HEK293 (cell line): Measurements from ENCODE around the gene DHRS4L2.
A peak's percentile ranks its signal among the peaks of the same experiment; 100 is the strongest.

Source experiments
- EGR2 ChIP-seq: fragments of 450-650 bp; formaldehyde crosslinking; IDR thresholded peaks from 2 replicates; pipeline ENCODE4 v1.5.1; 2016; ENCODE audit warnings: low read depth, missing biosample characterization, missing genetic modification characterization
- FEZF1 ChIP-seq: fragments of 450-650 bp; formaldehyde crosslinking; IDR thresholded peaks from 2 replicates; pipeline ENCODE4 v1.5.1; 2016; ENCODE audit warnings: missing biosample characterization, missing genetic modification characterization
- GLI4 ChIP-seq: fragments of 450-650 bp; formaldehyde crosslinking; IDR thresholded peaks from 2 replicates; pipeline ENCODE4 v1.5.1; 2016; ENCODE audit warnings: missing biosample characterization, missing genetic modification characterization
- YY1 ChIP-seq: fragments of 450-650 bp; formaldehyde crosslinking; IDR thresholded peaks from 2 replicates; pipeline ENCODE4 v1.5.1; 2018; ENCODE audit warnings: missing biosample characterization, missing genetic modification characterization
- ZBTB8A ChIP-seq: fragments of 450-650 bp; formaldehyde crosslinking; IDR thresholded peaks from 2 replicates; pipeline ENCODE4 v1.5.1; 2016; ENCODE audit warnings: missing biosample characterization, missing genetic modification characterization
- ZNF132 ChIP-seq: fragments of 450-650 bp; formaldehyde crosslinking; IDR thresholded peaks from 2 replicates; pipeline ENCODE4 v1.5.1; 2017; ENCODE audit warnings: missing biosample characterization, missing genetic modification characterization, borderline replicate concordance
- ZNF302 ChIP-seq: fragments of 450-650 bp; formaldehyde crosslinking; IDR thresholded peaks from 2 replicates; pipeline ENCODE4 v1.5.1; 2016; ENCODE audit warnings: missing biosample characterization, missing genetic modification characterization, low read depth
- ZNF391 ChIP-seq: fragments of 450-650 bp; formaldehyde crosslinking; IDR thresholded peaks from 2 replicates; pipeline ENCODE4 v1.5.1; 2016; ENCODE audit warnings: low read depth, missing biosample characterization, missing genetic modification characterization, borderline replicate concordance
- ZNF394 ChIP-seq: fragments of 450-650 bp; formaldehyde crosslinking; IDR thresholded peaks from 2 replicates; pipeline ENCODE4 v1.5.1; 2016; ENCODE audit warnings: missing biosample characterization, missing genetic modification characterization, mild to moderate bottlenecking, moderate library complexity, borderline replicate concordance
- ZNF416 ChIP-seq: fragments of 450-650 bp; formaldehyde crosslinking; IDR thresholded peaks from 2 replicates; pipeline ENCODE4 v1.5.1; 2016; ENCODE audit warnings: missing biosample characterization, missing genetic modification characterization
- ZNF423 ChIP-seq: fragments of 450-650 bp; formaldehyde crosslinking; IDR thresholded peaks from 2 replicates; pipeline ENCODE4 v1.5.1; 2016; ENCODE audit warnings: missing biosample characterization, missing genetic modification characterization
- ZNF426 ChIP-seq: fragments of 450-650 bp; formaldehyde crosslinking; IDR thresholded peaks from 2 replicates; pipeline ENCODE4 v1.5.1; 2017; ENCODE audit warnings: missing biosample characterization, missing genetic modification characterization, mild to moderate bottlenecking, inconsistent platforms, moderate library complexity
- ZNF521 ChIP-seq: fragments of 450-650 bp; formaldehyde crosslinking; IDR thresholded peaks from 2 replicates; pipeline ENCODE4 v1.5.1; 2017; ENCODE audit warnings: missing biosample characterization, mild to moderate bottlenecking, missing genetic modification characterization
- ZNF623 ChIP-seq: fragments of 450-650 bp; formaldehyde crosslinking; IDR thresholded peaks from 2 replicates; pipeline ENCODE4 v1.5.1; 2016; ENCODE audit warnings: missing biosample characterization, missing genetic modification characterization
- ZNF843 ChIP-seq: fragments of 450-650 bp; formaldehyde crosslinking; IDR thresholded peaks from 2 replicates; pipeline ENCODE4 v1.5.1; 2016; ENCODE audit warnings: missing biosample characterization, missing genetic modification characterization
- TF ChIP-seq, protein P1 (sequence below): fragments of 450-650 bp; formaldehyde crosslinking; IDR thresholded peaks from 2 replicates; pipeline ENCODE4 v1.5.1; 2016; ENCODE audit warnings: missing biosample characterization, missing genetic modification characterization, borderline replicate concordance
- TF ChIP-seq, protein P2 (sequence below): sonication (generic); formaldehyde crosslinking; IDR thresholded peaks from 2 replicates; pipeline ENCODE4 v1.8.1; 2022; ENCODE audit warnings: mild to moderate bottlenecking, moderate library complexity, missing genetic modification reagents
- TF ChIP-seq, protein P3 (sequence below): fragments of 450-650 bp; formaldehyde crosslinking; IDR thresholded peaks from 2 replicates; pipeline ENCODE4 v1.5.1; 2016; ENCODE audit warnings: missing biosample characterization, missing genetic modification characterization
- TF ChIP-seq, protein P4 (sequence below): fragments of 450-650 bp; formaldehyde crosslinking; IDR thresholded peaks from 2 replicates; pipeline ENCODE4 v1.5.1; 2016; ENCODE audit warnings: missing biosample characterization, missing genetic modification characterization
- TF ChIP-seq, protein P5 (sequence below): fragments of 450-650 bp; formaldehyde crosslinking; IDR thresholded peaks from 2 replicates; pipeline ENCODE4 v1.5.1; 2016; ENCODE audit warnings: missing biosample characterization, missing genetic modification characterization
- TF ChIP-seq, protein P6 (sequence below): fragments of 450-650 bp; formaldehyde crosslinking; IDR thresholded peaks from 2 replicates; pipeline ENCODE4 v1.5.1; 2017; ENCODE audit warnings: missing biosample characterization, missing genetic modification characterization
- TF ChIP-seq, protein P7 (sequence below): fragments of 450-650 bp; formaldehyde crosslinking; IDR thresholded peaks from 2 replicates; pipeline ENCODE4 v1.5.1; 2016; ENCODE audit warnings: missing biosample characterization, missing genetic modification characterization, borderline replicate concordance
- TF ChIP-seq, protein P8 (sequence below): fragments of 450-650 bp; formaldehyde crosslinking; IDR thresholded peaks from 2 replicates; pipeline ENCODE4 v1.5.1; 2017; ENCODE audit warnings: missing biosample characterization, missing genetic modification characterization

The DHRS4L2 gene

DNA sequence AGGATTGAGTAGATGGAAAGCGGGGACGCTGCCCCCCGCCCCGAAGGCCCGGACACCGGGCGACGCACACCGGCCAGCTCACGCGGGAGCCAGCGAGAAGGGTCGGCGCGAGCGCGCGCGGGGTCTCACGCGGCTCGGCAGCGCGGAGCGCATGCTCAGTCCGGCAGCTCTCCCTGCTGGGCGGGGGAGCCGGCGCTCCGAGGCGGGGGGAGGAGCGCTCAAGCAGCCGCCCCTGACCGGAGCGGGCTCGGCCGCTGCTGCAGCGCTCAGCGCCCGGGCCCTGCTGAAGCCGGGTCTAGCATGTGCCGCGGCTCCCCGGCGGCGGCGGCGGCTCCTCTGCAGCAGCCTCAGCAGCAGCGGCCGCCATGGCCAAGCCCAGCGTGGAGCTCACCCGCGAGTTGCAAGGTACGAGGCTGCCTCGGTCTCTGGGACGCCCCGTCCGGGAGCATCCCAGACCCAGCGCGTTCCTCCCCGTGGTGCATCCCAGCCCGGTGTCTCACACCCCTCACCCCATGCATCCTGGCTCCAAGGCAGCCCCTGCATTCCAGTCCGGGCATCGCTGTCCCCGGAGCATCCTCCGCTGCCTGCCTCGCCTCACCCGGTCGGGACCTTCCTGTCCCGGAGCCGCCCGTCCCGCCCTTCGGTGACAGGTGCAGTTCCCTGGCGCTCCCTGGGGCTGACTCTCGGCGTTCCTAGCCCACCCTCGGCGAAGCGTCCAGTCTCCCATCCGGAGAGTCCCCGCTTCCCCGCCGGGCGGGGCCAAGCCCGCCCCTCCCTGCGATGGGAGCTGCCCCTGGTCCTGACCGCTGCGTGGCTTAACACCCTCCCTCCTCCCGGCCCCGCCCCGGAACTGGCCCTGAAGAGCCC is 63.3 kb downstream of the DHRS4L2 start, which contains the start of gene CARMIL3 (continued):
- TF ChIP-seq, protein P1, sequence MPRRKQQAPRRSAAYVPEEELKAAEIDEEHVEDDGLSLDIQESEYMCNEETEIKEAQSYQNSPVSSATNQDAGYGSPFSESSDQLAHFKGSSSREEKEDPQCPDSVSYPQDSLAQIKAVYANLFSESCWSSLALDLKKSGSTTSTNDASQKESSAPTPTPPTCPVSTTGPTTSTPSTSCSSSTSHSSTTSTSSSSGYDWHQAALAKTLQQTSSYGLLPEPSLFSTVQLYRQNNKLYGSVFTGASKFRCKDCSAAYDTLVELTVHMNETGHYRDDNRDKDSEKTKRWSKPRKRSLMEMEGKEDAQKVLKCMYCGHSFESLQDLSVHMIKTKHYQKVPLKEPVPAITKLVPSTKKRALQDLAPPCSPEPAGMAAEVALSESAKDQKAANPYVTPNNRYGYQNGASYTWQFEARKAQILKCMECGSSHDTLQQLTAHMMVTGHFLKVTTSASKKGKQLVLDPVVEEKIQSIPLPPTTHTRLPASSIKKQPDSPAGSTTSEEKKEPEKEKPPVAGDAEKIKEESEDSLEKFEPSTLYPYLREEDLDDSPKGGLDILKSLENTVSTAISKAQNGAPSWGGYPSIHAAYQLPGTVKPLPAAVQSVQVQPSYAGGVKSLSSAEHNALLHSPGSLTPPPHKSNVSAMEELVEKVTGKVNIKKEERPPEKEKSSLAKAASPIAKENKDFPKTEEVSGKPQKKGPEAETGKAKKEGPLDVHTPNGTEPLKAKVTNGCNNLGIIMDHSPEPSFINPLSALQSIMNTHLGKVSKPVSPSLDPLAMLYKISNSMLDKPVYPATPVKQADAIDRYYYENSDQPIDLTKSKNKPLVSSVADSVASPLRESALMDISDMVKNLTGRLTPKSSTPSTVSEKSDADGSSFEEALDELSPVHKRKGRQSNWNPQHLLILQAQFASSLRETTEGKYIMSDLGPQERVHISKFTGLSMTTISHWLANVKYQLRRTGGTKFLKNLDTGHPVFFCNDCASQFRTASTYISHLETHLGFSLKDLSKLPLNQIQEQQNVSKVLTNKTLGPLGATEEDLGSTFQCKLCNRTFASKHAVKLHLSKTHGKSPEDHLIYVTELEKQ (tag by site-specific recombination): no peak
- TF ChIP-seq, protein P2, sequence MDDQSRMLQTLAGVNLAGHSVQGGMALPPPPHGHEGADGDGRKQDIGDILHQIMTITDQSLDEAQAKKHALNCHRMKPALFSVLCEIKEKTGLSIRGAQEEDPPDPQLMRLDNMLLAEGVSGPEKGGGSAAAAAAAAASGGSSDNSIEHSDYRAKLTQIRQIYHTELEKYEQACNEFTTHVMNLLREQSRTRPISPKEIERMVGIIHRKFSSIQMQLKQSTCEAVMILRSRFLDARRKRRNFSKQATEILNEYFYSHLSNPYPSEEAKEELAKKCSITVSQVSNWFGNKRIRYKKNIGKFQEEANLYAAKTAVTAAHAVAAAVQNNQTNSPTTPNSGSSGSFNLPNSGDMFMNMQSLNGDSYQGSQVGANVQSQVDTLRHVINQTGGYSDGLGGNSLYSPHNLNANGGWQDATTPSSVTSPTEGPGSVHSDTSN (CRISPR knock-in tag): no peak
- TF ChIP-seq FEZF1 (tag by site-specific recombination) (no peak), ZBTB8A (no peak), ZNF843 (tag by site-specific recombination) (no peak), YY1 (tag by site-specific recombination) (no peak), ZNF391 (no peak), ZNF423 (tag by site-specific recombination) (no peak), ZNF426 (tag by site-specific recombination) (no peak), EGR2 (tag by site-specific recombination) (no peak), ZNF302 (tag by site-specific recombination) (no peak), ZNF416 (tag by site-specific recombination) (no peak), GLI4 (tag by site-specific recombination) (no peak), ZNF394 (no peak), ZNF623 (no peak), ZNF132 (tag by site-specific recombination) (no peak), ZNF521 (tag by site-specific recombination) (no peak)
- TF ChIP-seq, protein P3, sequence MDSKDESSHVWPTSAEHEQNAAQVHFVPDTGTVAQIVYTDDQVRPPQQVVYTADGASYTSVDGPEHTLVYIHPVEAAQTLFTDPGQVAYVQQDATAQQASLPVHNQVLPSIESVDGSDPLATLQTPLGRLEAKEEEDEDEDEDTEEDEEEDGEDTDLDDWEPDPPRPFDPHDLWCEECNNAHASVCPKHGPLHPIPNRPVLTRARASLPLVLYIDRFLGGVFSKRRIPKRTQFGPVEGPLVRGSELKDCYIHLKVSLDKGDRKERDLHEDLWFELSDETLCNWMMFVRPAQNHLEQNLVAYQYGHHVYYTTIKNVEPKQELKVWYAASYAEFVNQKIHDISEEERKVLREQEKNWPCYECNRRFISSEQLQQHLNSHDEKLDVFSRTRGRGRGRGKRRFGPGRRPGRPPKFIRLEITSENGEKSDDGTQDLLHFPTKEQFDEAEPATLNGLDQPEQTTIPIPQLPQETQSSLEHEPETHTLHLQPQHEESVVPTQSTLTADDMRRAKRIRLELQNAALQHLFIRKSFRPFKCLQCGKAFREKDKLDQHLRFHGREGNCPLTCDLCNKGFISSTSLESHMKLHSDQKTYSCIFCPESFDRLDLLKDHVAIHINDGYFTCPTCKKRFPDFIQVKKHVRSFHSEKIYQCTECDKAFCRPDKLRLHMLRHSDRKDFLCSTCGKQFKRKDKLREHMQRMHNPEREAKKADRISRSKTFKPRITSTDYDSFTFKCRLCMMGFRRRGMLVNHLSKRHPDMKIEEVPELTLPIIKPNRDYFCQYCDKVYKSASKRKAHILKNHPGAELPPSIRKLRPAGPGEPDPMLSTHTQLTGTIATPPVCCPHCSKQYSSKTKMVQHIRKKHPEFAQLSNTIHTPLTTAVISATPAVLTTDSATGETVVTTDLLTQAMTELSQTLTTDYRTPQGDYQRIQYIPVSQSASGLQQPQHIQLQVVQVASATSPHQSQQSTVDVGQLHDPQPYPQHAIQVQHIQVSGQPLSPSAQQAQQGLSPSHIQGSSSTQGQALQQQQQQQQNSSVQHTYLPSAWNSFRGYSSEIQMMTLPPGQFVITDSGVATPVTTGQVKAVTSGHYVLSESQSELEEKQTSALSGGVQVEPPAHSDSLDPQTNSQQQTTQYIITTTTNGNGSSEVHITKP (tag by site-specific recombination): peak; percentile 37
- TF ChIP-seq, protein P4, sequence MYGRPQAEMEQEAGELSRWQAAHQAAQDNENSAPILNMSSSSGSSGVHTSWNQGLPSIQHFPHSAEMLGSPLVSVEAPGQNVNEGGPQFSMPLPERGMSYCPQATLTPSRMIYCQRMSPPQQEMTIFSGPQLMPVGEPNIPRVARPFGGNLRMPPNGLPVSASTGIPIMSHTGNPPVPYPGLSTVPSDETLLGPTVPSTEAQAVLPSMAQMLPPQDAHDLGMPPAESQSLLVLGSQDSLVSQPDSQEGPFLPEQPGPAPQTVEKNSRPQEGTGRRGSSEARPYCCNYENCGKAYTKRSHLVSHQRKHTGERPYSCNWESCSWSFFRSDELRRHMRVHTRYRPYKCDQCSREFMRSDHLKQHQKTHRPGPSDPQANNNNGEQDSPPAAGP: no peak; the same call in 1 of the 2 replicates
- TF ChIP-seq, protein P5, sequence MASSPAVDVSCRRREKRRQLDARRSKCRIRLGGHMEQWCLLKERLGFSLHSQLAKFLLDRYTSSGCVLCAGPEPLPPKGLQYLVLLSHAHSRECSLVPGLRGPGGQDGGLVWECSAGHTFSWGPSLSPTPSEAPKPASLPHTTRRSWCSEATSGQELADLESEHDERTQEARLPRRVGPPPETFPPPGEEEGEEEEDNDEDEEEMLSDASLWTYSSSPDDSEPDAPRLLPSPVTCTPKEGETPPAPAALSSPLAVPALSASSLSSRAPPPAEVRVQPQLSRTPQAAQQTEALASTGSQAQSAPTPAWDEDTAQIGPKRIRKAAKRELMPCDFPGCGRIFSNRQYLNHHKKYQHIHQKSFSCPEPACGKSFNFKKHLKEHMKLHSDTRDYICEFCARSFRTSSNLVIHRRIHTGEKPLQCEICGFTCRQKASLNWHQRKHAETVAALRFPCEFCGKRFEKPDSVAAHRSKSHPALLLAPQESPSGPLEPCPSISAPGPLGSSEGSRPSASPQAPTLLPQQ (tag by site-specific recombination): no peak; the same call in 1 of the 2 replicates
- TF ChIP-seq, protein P6, sequence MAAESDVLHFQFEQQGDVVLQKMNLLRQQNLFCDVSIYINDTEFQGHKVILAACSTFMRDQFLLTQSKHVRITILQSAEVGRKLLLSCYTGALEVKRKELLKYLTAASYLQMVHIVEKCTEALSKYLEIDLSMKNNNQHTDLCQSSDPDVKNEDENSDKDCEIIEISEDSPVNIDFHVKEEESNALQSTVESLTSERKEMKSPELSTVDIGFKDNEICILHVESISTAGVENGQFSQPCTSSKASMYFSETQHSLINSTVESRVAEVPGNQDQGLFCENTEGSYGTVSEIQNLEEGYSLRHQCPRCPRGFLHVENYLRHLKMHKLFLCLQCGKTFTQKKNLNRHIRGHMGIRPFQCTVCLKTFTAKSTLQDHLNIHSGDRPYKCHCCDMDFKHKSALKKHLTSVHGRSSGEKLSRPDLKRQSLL (tag by site-specific recombination): no peak
- TF ChIP-seq, protein P7, sequence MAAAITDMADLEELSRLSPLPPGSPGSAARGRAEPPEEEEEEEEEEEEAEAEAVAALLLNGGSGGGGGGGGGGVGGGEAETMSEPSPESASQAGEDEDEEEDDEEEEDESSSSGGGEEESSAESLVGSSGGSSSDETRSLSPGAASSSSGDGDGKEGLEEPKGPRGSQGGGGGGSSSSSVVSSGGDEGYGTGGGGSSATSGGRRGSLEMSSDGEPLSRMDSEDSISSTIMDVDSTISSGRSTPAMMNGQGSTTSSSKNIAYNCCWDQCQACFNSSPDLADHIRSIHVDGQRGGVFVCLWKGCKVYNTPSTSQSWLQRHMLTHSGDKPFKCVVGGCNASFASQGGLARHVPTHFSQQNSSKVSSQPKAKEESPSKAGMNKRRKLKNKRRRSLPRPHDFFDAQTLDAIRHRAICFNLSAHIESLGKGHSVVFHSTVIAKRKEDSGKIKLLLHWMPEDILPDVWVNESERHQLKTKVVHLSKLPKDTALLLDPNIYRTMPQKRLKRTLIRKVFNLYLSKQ (tag by site-specific recombination): no peak
- TF ChIP-seq, protein P8, sequence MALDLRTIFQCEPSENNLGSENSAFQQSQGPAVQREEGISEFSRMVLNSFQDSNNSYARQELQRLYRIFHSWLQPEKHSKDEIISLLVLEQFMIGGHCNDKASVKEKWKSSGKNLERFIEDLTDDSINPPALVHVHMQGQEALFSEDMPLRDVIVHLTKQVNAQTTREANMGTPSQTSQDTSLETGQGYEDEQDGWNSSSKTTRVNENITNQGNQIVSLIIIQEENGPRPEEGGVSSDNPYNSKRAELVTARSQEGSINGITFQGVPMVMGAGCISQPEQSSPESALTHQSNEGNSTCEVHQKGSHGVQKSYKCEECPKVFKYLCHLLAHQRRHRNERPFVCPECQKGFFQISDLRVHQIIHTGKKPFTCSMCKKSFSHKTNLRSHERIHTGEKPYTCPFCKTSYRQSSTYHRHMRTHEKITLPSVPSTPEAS: no peak
